AG04449 (cell line): ENCODE results near the gene TMEM229B.
A peak's percentile ranks its signal among the peaks of the same experiment; 100 is the strongest.

Experiments
- CTCF ChIA-PET: fragments of 350-600 bp; formaldehyde crosslinking; extraction: SDS; loops from one replicate; lab custom pipeline; 2021; ENCODE audit warnings: antibody characterized with exemption; lab: Yijun Ruan, JAX
- POLR2A ChIA-PET: fragments of 400-600, 350-600 bp; formaldehyde crosslinking; extraction: SDS; loops from one replicate; lab custom pipeline; 2020; ENCODE audit warnings: antibody characterized with exemption, inconsistent platforms; lab: Yijun Ruan, JAX
- DNase-seq: peaks from one replicate; pipeline ENCODE4 v3.0.0-alpha.2; 2010; ENCODE audit warnings: low read depth, low spot score
- H3K4me3 ChIP-seq: 2 replicates; pipeline ENCODE4 v1.5.1; 2011; ENCODE audit warnings: low read depth, mild to moderate bottlenecking, control low read depth, low read length
- CTCF ChIP-seq: IDR thresholded peaks from one replicate; pipeline ENCODE4 v1.5.1; 2011; ENCODE audit warnings: mild to moderate bottlenecking, moderate library complexity, low read length, control low read depth, inconsistent platforms; ENCODE audit not compliant: insufficient read depth; ENCODE audit errors: missing control alignments

The TMEM229B gene

GRCh38 chr14:67532606-67532997 is 44.1 kb upstream of the TMEM229B start:
- peak overlapping the region; percentile 54 for H3K4me3 ChIP-seq
- TF ChIP-seq CTCF, result no peak
- POLR2A ChIA-PET, result no interaction called here
- CTCF ChIA-PET, result interaction anchor here (1.1 to 4.6 kb wide), 6 partner anchors 11 to 105 kb away, joined by 3 to 22 read pairs (median 4); no protein-coding TSS in a partner anchor
- no peak for DNase-seq

DNA sequence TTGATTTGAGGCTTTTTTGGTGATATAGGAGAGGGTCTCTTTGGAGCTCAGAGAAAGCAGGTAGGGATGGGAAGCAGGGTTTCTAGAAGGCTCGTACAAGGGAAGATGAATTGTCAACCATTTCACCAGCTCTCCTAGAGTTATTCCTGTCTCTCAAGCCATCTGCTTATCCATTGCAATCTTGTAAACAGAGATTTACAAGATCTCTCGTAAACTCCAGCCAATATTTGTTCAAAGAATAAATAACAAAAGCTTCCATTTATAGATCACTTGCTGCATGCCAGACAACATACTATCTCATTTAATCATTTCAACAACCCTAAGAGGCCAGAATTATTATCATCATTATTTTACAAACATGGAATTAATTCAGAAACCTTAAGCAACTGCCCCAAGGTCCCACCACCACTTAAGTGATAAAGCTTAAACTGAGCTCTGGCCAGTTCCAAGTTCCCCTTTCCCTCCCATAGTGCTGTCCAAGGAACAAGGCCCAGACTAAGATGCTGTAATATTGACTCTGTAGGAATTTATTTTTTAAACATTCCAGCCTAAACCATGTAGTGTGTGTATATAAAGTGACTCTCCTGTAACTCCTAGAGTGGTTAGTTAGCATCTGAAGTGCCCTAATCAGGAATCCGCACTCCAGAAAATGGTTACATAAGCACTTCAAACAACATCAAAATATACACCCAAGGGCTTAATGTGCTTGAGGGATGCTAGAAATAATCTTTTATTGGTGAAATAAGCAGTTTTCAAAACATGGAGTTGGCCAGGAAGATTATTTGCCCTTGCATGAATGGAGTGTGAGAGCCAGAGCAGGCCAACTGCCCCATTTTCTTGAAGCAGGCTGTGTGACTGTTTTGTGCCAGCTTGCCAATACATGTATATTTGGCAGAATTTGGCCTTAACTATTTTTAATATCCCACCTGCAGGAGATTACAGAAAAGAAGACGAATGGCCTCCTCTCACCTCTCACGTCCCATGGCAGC is 41.7 kb upstream of the TMEM229B start:
- TF ChIP-seq CTCF, result no peak
- no peak overlapping the region for H3K4me3 ChIP-seq
- DNase-seq, result no peak
- CTCF ChIA-PET, result interaction anchor here (0.7 to 4.6 kb wide), 4 partner anchors 41 to 173 kb away, joined by 3 to 22 read pairs (median 4); no protein-coding TSS in a partner anchor
- POLR2A ChIA-PET, result no interaction called here

DNA sequence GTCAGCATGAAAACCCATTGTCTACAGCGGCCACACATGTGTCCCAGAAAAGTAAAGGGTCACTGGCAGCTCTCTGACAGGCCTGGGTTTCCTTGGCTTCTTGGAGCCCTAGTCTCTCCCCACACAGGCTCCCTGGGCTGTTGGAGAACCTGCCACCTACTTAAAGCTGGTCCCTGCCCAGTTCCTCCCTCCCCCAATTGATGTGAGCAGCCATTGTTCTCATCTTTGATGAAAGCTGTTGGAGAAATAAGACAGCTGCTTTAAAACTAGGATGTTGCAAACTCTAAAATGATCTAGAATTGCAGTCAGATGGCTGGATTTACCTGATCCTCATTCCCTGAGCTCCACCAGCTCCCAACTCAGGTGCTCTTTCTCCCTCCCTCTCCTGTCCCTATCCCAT is 39.8 kb upstream of the TMEM229B start:
- ChIA-PET POLR2A (no interaction called here), CTCF (interaction anchor here (0.8 to 5.7 kb wide), 15 partner anchors 9 to 176 kb away, joined by 3 to 80 read pairs (median 4); partner anchors contain the start of gene RDH12)
- TF ChIP-seq CTCF, result no peak
- DNase-seq, result no peak
- H3K4me3 ChIP-seq, result no peak overlapping the region

GRCh38 chr14:67527756-67528155 is 39.2 kb upstream of the TMEM229B start:
- no peak for TF ChIP-seq CTCF
- no peak overlapping the region for H3K4me3 ChIP-seq
- POLR2A ChIA-PET, result no interaction called here
- DNase-seq, result no peak
- CTCF ChIA-PET, result interaction anchor here (0.8 to 5.7 kb wide), 19 partner anchors 8 to 177 kb away, joined by 3 to 80 read pairs (median 7); partner anchors contain the start of gene RDH12

DNA sequence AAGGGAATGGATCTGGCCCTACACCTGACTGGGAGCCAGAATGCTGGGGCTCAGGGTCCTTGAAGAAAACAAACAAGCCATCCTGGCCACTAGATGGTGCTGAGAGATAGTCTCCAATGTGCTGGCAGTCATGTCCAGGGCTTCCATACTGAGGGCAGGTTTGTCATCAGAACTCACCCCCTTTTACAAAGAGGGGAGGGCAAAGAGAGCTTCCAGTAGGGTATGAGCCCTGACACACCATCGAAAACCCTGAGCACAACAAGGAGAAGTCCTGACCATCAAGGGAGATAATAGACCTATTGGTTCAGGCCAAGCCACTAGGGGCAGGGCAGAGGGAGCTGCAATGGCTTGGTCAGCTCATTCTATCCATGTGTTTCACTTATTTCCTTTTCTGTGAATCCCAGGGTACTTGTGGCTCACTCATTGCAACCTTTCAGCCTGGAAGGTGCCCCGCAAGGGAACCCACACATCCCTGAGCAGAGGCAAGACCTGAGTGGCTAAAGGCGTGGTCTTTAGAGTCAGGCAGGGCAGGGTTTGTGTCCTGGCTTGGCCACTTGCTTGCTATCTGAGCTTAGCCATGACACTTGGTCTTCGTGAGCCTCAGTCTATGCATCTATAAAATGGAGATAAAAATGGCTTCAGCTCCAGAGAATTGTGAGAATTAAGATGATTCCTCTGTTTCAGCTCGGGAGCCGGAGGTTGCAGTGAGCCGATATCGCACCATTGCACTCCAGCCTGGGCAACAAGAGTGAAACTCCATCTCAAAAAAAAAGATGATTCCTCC is 38.3 kb upstream of the TMEM229B start:
- no peak for DNase-seq
- H3K4me3 ChIP-seq, result no peak overlapping the region
- peak; percentile 45 for TF ChIP-seq CTCF
- CTCF ChIA-PET, result interaction anchor here (0.7 to 5.7 kb wide), 37 partner anchors 9 to 184 kb away, joined by 3 to 80 read pairs (median 6); partner anchors contain the start of genes ATP6V1D, EIF2S1, PIGH and RDH12
- POLR2A ChIA-PET, result no interaction called here

DNA sequence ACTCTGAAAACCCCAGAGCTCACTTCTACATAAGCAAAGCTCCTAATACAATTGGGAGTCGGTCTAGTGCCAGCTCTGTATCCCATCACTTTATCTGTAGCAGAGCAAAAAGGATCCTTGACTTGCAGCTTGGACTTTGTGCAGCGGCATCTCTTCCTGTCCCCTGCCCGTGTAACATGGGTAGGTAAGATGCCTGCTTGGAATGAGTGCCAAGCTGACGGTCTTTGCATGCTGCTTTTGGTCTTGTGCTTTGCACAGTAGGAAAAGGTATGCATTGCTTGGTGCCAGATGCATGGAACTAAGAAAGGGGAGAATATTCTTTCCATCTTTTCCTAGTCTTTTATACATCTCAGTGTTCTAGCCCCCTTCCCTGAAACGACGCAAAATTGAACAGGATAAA is 37.7 kb upstream of the TMEM229B start:
- no peak for DNase-seq
- H3K4me3 ChIP-seq, result no peak overlapping the region
- no peak for TF ChIP-seq CTCF
- ChIA-PET POLR2A (no interaction called here), CTCF (interaction anchor here (1.0 to 5.7 kb wide), 30 partner anchors 9 to 185 kb away, joined by 3 to 80 read pairs (median 7); partner anchors contain the start of genes ATP6V1D, EIF2S1, PIGH and RDH12)
